Right lobe of liver (tissue), 6 donors: ENCODE measurements around the gene ASTE1. TPM values are rescaled to one million over a fixed set of nuclear protein-coding genes. Genes with fewer than 3 reads are reported as not detected.

ENCODE experiments used
- ATAC-seq, 4 donors: fragments of 200-7000 bp; cut with Tn5 transposase; one replicate each; pipeline ENCODE4 v1.9.1; 2020; ENCODE audit warnings: mild to moderate bottlenecking in 4 of 4, moderate library complexity in 4 of 4
- DNase-seq, 3 donors: peaks; one replicate each; pipeline ENCODE4 v3.0.0-alpha.2; 2020
- H3K27ac ChIP-seq, 3 donors: fragments of 200-600 bp; one replicate each; pipeline ENCODE4 v1.8.0; 2022
- H3K27me3 ChIP-seq, 2 donors: fragments of 200-600 bp; one replicate each; pipeline ENCODE4 v1.8.0; 2022
- H3K36me3 ChIP-seq, 4 donors: fragments of 200-600 bp; sonication (generic) in 1 of 4; one replicate each; pipeline versions ENCODE4 v1.5.1 to v1.8.0; 2017 to 2022; ENCODE audit warnings: control low read depth in 1 of 4
- H3K4me1 ChIP-seq, 4 donors: fragments of 200-600 bp; sonication (generic) in 1 of 4; one replicate each; pipeline versions ENCODE4 v1.5.1 to v1.8.0; 2017 to 2022; ENCODE audit warnings: control low read depth in 1 of 4
- H3K4me3 ChIP-seq, 3 donors: fragments of 200-600 bp; one replicate each; pipeline ENCODE4 v1.8.0; 2022
- H3K9me3 ChIP-seq, 4 donors: fragments of 200-600 bp; sonication (generic) in 1 of 4; one replicate each; pipeline versions ENCODE4 v1.5.1 to v1.8.0; 2017 to 2022; ENCODE audit warnings: control low read depth in 1 of 4
- CTCF ChIP-seq, 4 donors: fragments of 200-600 bp in 3 of 4; fragments of 450-650 bp in 1 of 4; IDR thresholded peaks; one replicate each; pipeline versions ENCODE4 v1.5.1 to v1.8.0; 2016 to 2022; ENCODE audit warnings: antibody characterized with exemption in 4 of 4, mild to moderate bottlenecking in 2 of 4
- POLR2A ChIP-seq: fragments of 450-650 bp; IDR thresholded peaks from one replicate; pipeline ENCODE4 v1.6.1; 2017; ENCODE audit warnings: antibody characterized with exemption, mild to moderate bottlenecking
- WGBS: methylation state at CpG from one replicate; pipeline ENCODE4 v1.1.6; 2018; ENCODE audit warnings: low coverage, low lambda C conversion rate; ENCODE audit not compliant: insufficient coverage; ENCODE audit errors: missing lambda C conversion rate; 5-methylcytosine and 5-hydroxymethylcytosine counted together
- intact Hi-C, 2 donors: fragments of 100-400 bp; cut with DNase I; formaldehyde crosslinking; loops; one replicate each; pipeline versions ENCODE4 v1.11.2 to v1.14.1; 2022
- total RNA-seq, 6 experiments: library from RNA; depleted of rRNA in 2 of 6; stranded (reverse); fragments of >200 nt in 2 of 6; fragmentation: NEBNext Ultra II Directional in 3 of 6; extraction: Animal tissue kit (Norgen Biotek cat#: 25700) in 3 of 6; gene quantifications; one replicate each; pipeline versions ENCODE4 v1.1.0 to v1.2.4, GENCODE V29; 2016 to 2023
- donor health status: DM: no; HTN: yes; CAD: no.
- donor health status: DM: no; HTN: no; CAD: no.
- donor health status: DM: no; HTN: no; CAD: no.
- donor health status: DM: no; HTN: yes; CAD: no.
- donor health status: DM: no; HTN: yes; CAD: no.

Gene ASTE1
- total RNA-seq, 6 experiments from 2014 or later, result 3.0 to 4.6 (median 3.3) TPM

- TF ChIP-seq POLR2A (no peak), CTCF (IDR thresholded peaks at IDR 0.05) (no peak)
- intact Hi-C loops, result no loop called here
- WGBS, result 82% methylated on average over 1 of the region's 1 CpG
- DNase-seq, result no peak
- Histone ChIP-seq H3K9me3 (no peaks in the 10 kb centered on the region), H3K27me3 (no peaks in the 10 kb centered on the region), H3K36me3 (no peaks in the 10 kb centered on the region), H3K4me3 (no peak overlapping the region), H3K4me1 (no peaks in the 10 kb centered on the region), H3K27ac (no peak overlapping the region)
- ATAC-seq, result no peak
These were observed 9.7 kb upstream of the ASTE1 start for GRCh38 chr3:131036200-131036816.

GRCh38 chr3:131033480-131034080 is 7.0 kb upstream of the ASTE1 start:
- Histone ChIP-seq H3K4me3 (no peak overlapping the region), H3K27me3 (no peaks in the 10 kb centered on the region), H3K9me3 (no peaks in the 10 kb centered on the region), H3K27ac (no peak overlapping the region), H3K4me1 (no peaks in the 10 kb centered on the region), H3K36me3 (no peaks in the 10 kb centered on the region)
- DNase-seq (no peak), ATAC-seq (peak; percentile 33 to 66 (median 55))
- intact Hi-C loops, result no loop called here
- TF ChIP-seq CTCF (IDR thresholded peaks at IDR 0.05), result peak; percentile 48 to 66 (median 65)
- TF ChIP-seq POLR2A, result no peak
- WGBS, result 11% methylated on average over 1 of the region's 1 CpG

GRCh38 chr3:131031660-131032059 is 5.0 kb upstream of the ASTE1 start:
- no peaks in the 10 kb centered on the region for H3K4me1 ChIP-seq
- WGBS, result 63% methylated on average over 3 of the region's 3 CpGs
- H3K36me3 ChIP-seq, result no peaks in the 10 kb centered on the region
- H3K27ac ChIP-seq, result no peak overlapping the region
- no peak overlapping the region for H3K4me3 ChIP-seq
- H3K9me3 ChIP-seq, result no peaks in the 10 kb centered on the region
- H3K27me3 ChIP-seq, result no peaks in the 10 kb centered on the region
- intact Hi-C loops, result no loop called here
- no peak for TF ChIP-seq POLR2A
- no peak for TF ChIP-seq CTCF (IDR thresholded peaks at IDR 0.05)
- no peak for ATAC-seq
- no peak for DNase-seq

GRCh38 chr3:131028844-131029243 is 2.2 kb upstream of the ASTE1 start:
- Histone ChIP-seq H3K27me3 (no peaks in the 10 kb centered on the region), H3K4me1 (peaks cover 0 to 9% (median 0%) of the 10 kb centered on the region in 4 donors), H3K36me3 (no peaks in the 10 kb centered on the region), H3K27ac (no peak overlapping the region), H3K9me3 (no peaks in the 10 kb centered on the region), H3K4me3 (no peak overlapping the region)
- WGBS, result 90% methylated on average over 3 of the region's 3 CpGs
- DNase-seq (no peak), ATAC-seq (no peak)
- TF ChIP-seq POLR2A, result no peak
- no peak for TF ChIP-seq CTCF (IDR thresholded peaks at IDR 0.05)
- intact Hi-C loops, result no loop called here
